ENCODE data around the gene SETD1B.

- TF ChIP-seq, protein P1, sequence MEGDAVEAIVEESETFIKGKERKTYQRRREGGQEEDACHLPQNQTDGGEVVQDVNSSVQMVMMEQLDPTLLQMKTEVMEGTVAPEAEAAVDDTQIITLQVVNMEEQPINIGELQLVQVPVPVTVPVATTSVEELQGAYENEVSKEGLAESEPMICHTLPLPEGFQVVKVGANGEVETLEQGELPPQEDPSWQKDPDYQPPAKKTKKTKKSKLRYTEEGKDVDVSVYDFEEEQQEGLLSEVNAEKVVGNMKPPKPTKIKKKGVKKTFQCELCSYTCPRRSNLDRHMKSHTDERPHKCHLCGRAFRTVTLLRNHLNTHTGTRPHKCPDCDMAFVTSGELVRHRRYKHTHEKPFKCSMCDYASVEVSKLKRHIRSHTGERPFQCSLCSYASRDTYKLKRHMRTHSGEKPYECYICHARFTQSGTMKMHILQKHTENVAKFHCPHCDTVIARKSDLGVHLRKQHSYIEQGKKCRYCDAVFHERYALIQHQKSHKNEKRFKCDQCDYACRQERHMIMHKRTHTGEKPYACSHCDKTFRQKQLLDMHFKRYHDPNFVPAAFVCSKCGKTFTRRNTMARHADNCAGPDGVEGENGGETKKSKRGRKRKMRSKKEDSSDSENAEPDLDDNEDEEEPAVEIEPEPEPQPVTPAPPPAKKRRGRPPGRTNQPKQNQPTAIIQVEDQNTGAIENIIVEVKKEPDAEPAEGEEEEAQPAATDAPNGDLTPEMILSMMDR (IDR thresholded peaks at IDR 0.05), result no peak
- TF ChIP-seq POLR2AphosphoS5 (IDR thresholded peaks at IDR 0.05) (no peak), POLR2A (IDR thresholded peaks at IDR 0.05; ENCODE audit: low read depth) (no peak), EP300 (IDR thresholded peaks at IDR 0.05) (no peak)
These were observed 13.3 kb downstream of the SETD1B start for GRCh38 chr12:121816925-121817647.
